ENCODE measurements around the gene MALRD1. TPM values are rescaled to one million over a fixed set of nuclear protein-coding genes. Genes with fewer than 3 reads are reported as not detected.

Gene MALRD1
- total and polyA plus RNA-seq, 2 of the 8 experiments (the other 6 are each of a cell fraction or from before 2014, with no cell fraction given): 0.32 to 0.35 TPM

DNA sequence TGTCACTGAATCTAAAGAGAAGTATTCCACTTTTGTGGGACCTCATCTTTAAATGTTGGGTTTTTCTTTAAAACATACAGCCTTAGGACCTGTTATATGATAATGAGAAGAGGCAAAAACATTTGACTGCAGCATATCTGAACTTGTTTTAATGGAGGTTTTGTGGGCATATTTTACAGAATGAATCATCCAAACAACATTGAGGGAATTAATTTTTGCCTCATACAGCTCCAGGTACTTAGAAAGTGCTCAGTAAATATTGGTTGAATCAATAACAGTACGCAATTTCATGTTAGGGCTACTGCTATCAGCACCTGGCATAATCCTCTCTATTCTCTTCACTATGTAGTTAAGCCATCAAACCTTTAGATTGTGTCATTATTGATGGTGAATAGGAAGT, 115.9 kb downstream of the MALRD1 start (continued):
- TF ChIP-seq RNF2 (IDR thresholded peaks at IDR 0.05; ENCODE audit: borderline replicate concordance, low read depth, low read length, missing control alignments, poor library complexity, severe bottlenecking) (no peak), POLR2A (IDR thresholded peaks at IDR 0.05; ENCODE audit: control extremely low read depth in 1 of 2, low read depth in 2 of 2, low read length in 2 of 2) (no peak), SRF (IDR thresholded peaks at IDR 0.05; ENCODE audit: low read depth, low read length) (no peak), RFX5 (IDR thresholded peaks at IDR 0.05; ENCODE audit: borderline replicate concordance, low read depth, low read length) (no peak), CTBP2 (IDR thresholded peaks at IDR 0.05; ENCODE audit: borderline replicate concordance, insufficient read depth, insufficient read length, low read length) (no peak), GABPA (IDR thresholded peaks at IDR 0.05; ENCODE audit: borderline replicate concordance, insufficient read depth, low read length) (no peak), ZNF274 (IDR thresholded peaks at IDR 0.05; ENCODE audit: borderline replicate concordance, extremely low read depth, low read length) (no peak), EGR1 (IDR thresholded peaks at IDR 0.05; ENCODE audit: borderline replicate concordance, low read depth, low read length) (no peak)
